ENCODE measurements around the gene ERF. TPM values are rescaled to one million over a fixed set of nuclear protein-coding genes. Genes with fewer than 3 reads are reported as not detected.

The ERF gene
- total RNA-seq, 1 experiment from 2014 or later = 17.0 TPM

- Histone ChIP-seq H3K36me3 (ENCODE audit: low read depth, low read length) (no peaks in the 10 kb centered on the region), H3K79me2 (ENCODE audit: low read length) (peaks cover 33% of the 10 kb centered on the region), H3K27me3 (ENCODE audit: low read length) (no peaks in the 10 kb centered on the region), H3K4me2 (ENCODE audit: low read length) (no peak overlapping the region), H3K9ac (ENCODE audit: low read length) (no peak overlapping the region), H3K4me1 (ENCODE audit: insufficient read depth, low read length) (peaks cover 10% of the 10 kb centered on the region), H3K4me3 (ENCODE audit: low read length) (no peak overlapping the region), H2AFZ (ENCODE audit: low read length) (no peak overlapping the region), H3K27ac (ENCODE audit: low read length) (no peak overlapping the region), H4K20me1 (ENCODE audit: low read length) (no peaks in the 10 kb centered on the region), H3K9me3 (ENCODE audit: low read length) (no peaks in the 10 kb centered on the region), H3F3A (ENCODE audit: low read length, unreplicated experiment) (no peaks in the 10 kb centered on the region), H3K9me2 (replicated peaks; ENCODE audit: low read length) (no peaks in the 10 kb centered on the region)
- CTCF ChIA-PET = no interaction called here
- BruUV-seq (replicated peaks) = no TSS peak
- DNase-seq = no peak
- TF ChIP-seq CTCF (conservative IDR thresholded peaks at IDR 0.05; ENCODE audit: low read depth, low read length) (no peak), EZH2 (IDR thresholded peaks at IDR 0.05; ENCODE audit: low read length, unreplicated experiment) (no peak), EZH2phosphoT487 (IDR thresholded peaks at IDR 0.05; ENCODE audit: borderline replicate concordance, low read length) (no peak)
- no peak for ATAC-seq
- intact Hi-C loops (cut with micrococcal nuclease) = no loop called here
- POLR2A ChIA-PET (ENCODE audit: unreplicated experiment) = no interaction called here
Observed at GRCh38 chr19:42249149-42249750, 5.7 kb downstream of the ERF start.

- ChIA-PET CTCF (no interaction called here), POLR2A (ENCODE audit: unreplicated experiment) (no interaction called here)
- DNase-seq = no peak
- Histone ChIP-seq H3K9ac (ENCODE audit: low read length) (no peak overlapping the region), H3K4me3 (ENCODE audit: low read length) (no peak overlapping the region), H3K27ac (ENCODE audit: low read length) (no peak overlapping the region), H3K9me3 (ENCODE audit: low read length) (no peaks in the 10 kb centered on the region), H2AFZ (ENCODE audit: low read length) (no peak overlapping the region), H3F3A (ENCODE audit: low read length, unreplicated experiment) (no peaks in the 10 kb centered on the region), H3K9me2 (replicated peaks; ENCODE audit: low read length) (no peaks in the 10 kb centered on the region), H3K36me3 (ENCODE audit: low read depth, low read length) (no peaks in the 10 kb centered on the region), H4K20me1 (ENCODE audit: low read length) (no peaks in the 10 kb centered on the region), H3K27me3 (ENCODE audit: low read length) (no peaks in the 10 kb centered on the region), H3K4me2 (ENCODE audit: low read length) (no peak overlapping the region), H3K4me1 (ENCODE audit: insufficient read depth, low read length) (peaks cover 10% of the 10 kb centered on the region), H3K79me2 (ENCODE audit: low read length) (peaks cover 36% of the 10 kb centered on the region)
- no peak for ATAC-seq
- TF ChIP-seq EZH2phosphoT487 (IDR thresholded peaks at IDR 0.05; ENCODE audit: borderline replicate concordance, low read length) (no peak), EZH2 (IDR thresholded peaks at IDR 0.05; ENCODE audit: low read length, unreplicated experiment) (no peak), CTCF (conservative IDR thresholded peaks at IDR 0.05; ENCODE audit: low read depth, low read length) (no peak)
- intact Hi-C loops (cut with micrococcal nuclease) = no loop called here
- no TSS peak for BruUV-seq (replicated peaks)
Observed at GRCh38 chr19:42248270-42249148, 6.4 kb downstream of the ERF start.

All from PC-3 (cell line).